ENCODE data around the gene PRSS12. TPM values are rescaled to one million over a fixed set of nuclear protein-coding genes. Genes with fewer than 3 reads are reported as not detected.

Gene PRSS12
- total RNA-seq, 1 experiment from 2014 or later = 14.1 TPM

GRCh38 chr4:118278473-118279274 lies 74.1 kb downstream of the PRSS12 start (continued):
- peak; percentile 11; the same call in 1 of the 2 replicates for TF ChIP-seq AFF4 (CRISPR knock-in tag; IDR thresholded peaks at IDR 0.05; ENCODE audit: borderline replicate concordance)
- no peak; the same call in 1 of the 2 replicates for TF ChIP-seq ZBTB43 (CRISPR knock-in tag; IDR thresholded peaks at IDR 0.05)
- TF ChIP-seq MLX (CRISPR knock-in tag; IDR thresholded peaks at IDR 0.05) = no peak
- no peak for TF ChIP-seq NR3C1 (CRISPR knock-in tag; conservative IDR thresholded peaks at IDR 0.05; ENCODE audit: low read depth)
- peak; percentile 88; the same call in 1 of the 2 replicates for TF ChIP-seq FOXP1 (CRISPR knock-in tag; IDR thresholded peaks at IDR 0.05; ENCODE audit: borderline replicate concordance)

- peaks cover 6% of the 10 kb centered on the region for H3K9me3 Mint-ChIP-seq
- H3K4me3 Mint-ChIP-seq = no peak overlapping the region
- no peak overlapping the region for H3K27ac Mint-ChIP-seq
- ATAC-seq (no peak), DNase-seq (ENCODE audit: low spot score) (no peak)
- ChIA-PET CTCF (no interaction called here), POLR2A (no interaction called here)
- H3K4me1 Mint-ChIP-seq = peaks cover 27% of the 10 kb centered on the region
- peaks cover 28% of the 10 kb centered on the region for H3K36me3 Mint-ChIP-seq
- H3K27me3 Mint-ChIP-seq (ENCODE audit: low read depth) = no peaks in the 10 kb centered on the region; the same call in 1 of the 2 replicates
- TF ChIP-seq ATF6 (CRISPR knock-in tag; IDR thresholded peaks at IDR 0.05) (no peak), ZBTB21 (CRISPR knock-in tag; IDR thresholded peaks at IDR 0.05; ENCODE audit: borderline replicate concordance) (no peak), ZNF425 (CRISPR knock-in tag; conservative IDR thresholded peaks at IDR 0.05) (no peak), NFATC4 (CRISPR knock-in tag; IDR thresholded peaks at IDR 0.05) (no peak), NR3C1 (CRISPR knock-in tag; conservative IDR thresholded peaks at IDR 0.05; ENCODE audit: low read depth) (no peak), KAT7 (CRISPR knock-in tag; IDR thresholded peaks at IDR 0.05; ENCODE audit: borderline replicate concordance) (no peak), TEAD4 (CRISPR knock-in tag; IDR thresholded peaks at IDR 0.05) (no peak), CREM (CRISPR knock-in tag; IDR thresholded peaks at IDR 0.05) (no peak), RELA (CRISPR knock-in tag; IDR thresholded peaks at IDR 0.05; ENCODE audit: borderline replicate concordance) (no peak), ARID4B (CRISPR knock-in tag; IDR thresholded peaks at IDR 0.05; ENCODE audit: borderline replicate concordance) (no peak), FOXP4 (CRISPR knock-in tag; IDR thresholded peaks at IDR 0.05) (no peak), FOXJ3 (CRISPR knock-in tag; IDR thresholded peaks at IDR 0.05; ENCODE audit: borderline replicate concordance) (no peak), ELF4 (CRISPR knock-in tag; IDR thresholded peaks at IDR 0.05; ENCODE audit: low read depth) (no peak)
These were observed 75.6 kb downstream of the PRSS12 start for GRCh38 chr4:118277243-118277642.

Data from WTC11 (cell line).